ENCODE data around the gene SOX6.

SOX6 gene

GRCh38 chr11:16182553-16182952 is 173.8 kb downstream of the SOX6 start:
- TF ChIP-seq REST (IDR thresholded peaks at IDR 0.05; ENCODE audit: insufficient read depth in 1 of 2, low read depth in 2 of 2, low read length in 2 of 2), result no peak
- no peak for TF ChIP-seq TAF1 (IDR thresholded peaks at IDR 0.05; ENCODE audit: borderline replicate concordance, insufficient read depth, low read length)
- TF ChIP-seq FOXP2 (optimal IDR thresholded peaks at IDR 0.05; ENCODE audit: borderline replicate concordance, extremely low read depth, extremely low read length, insufficient read depth), result no peak
- TF ChIP-seq SIN3A (IDR thresholded peaks at IDR 0.05; ENCODE audit: borderline replicate concordance, insufficient read depth, low read length), result no peak

DNA sequence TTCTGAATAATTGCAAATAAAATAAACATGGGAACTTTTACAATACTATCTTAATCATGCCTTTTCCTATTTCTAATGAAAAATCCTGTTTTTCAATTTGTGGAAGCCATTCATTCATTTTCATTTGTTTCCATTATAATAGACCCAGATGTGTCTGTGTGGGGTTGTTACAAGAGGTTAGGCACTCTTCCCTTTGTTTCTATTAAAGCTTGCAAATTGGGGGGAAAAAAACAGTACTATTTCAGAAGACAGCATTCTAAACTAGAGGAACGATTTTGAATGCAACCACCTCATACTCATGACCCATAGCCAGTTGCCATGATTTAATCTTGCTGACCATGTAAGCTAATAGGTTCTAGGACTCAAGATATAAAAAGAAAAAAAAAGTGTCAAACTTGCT is 175.5 kb downstream of the SOX6 start:
- no peak for TF ChIP-seq TAF1 (IDR thresholded peaks at IDR 0.05; ENCODE audit: borderline replicate concordance, insufficient read depth, low read length)
- TF ChIP-seq SIN3A (IDR thresholded peaks at IDR 0.05; ENCODE audit: borderline replicate concordance, insufficient read depth, low read length), result no peak
- TF ChIP-seq POLR2AphosphoS5 (IDR thresholded peaks at IDR 0.05; ENCODE audit: low read depth, low read length), result no peak
- TF ChIP-seq REST (IDR thresholded peaks at IDR 0.05; ENCODE audit: insufficient read depth in 1 of 2, low read depth in 2 of 2, low read length in 2 of 2), result no peak
- no peak for TF ChIP-seq FOXP2 (optimal IDR thresholded peaks at IDR 0.05; ENCODE audit: borderline replicate concordance, extremely low read depth, extremely low read length, insufficient read depth)

GRCh38 chr11:16179676-16180075 is 176.7 kb downstream of the SOX6 start:
- TF ChIP-seq POLR2AphosphoS5 (IDR thresholded peaks at IDR 0.05; ENCODE audit: low read depth, low read length), result no peak
- no peak for TF ChIP-seq FOXP2 (optimal IDR thresholded peaks at IDR 0.05; ENCODE audit: borderline replicate concordance, extremely low read depth, extremely low read length, insufficient read depth)
- no peak for TF ChIP-seq REST (IDR thresholded peaks at IDR 0.05; ENCODE audit: insufficient read depth in 1 of 2, low read depth in 2 of 2, low read length in 2 of 2)
- TF ChIP-seq TAF1 (IDR thresholded peaks at IDR 0.05; ENCODE audit: borderline replicate concordance, insufficient read depth, low read length), result no peak
- TF ChIP-seq SIN3A (IDR thresholded peaks at IDR 0.05; ENCODE audit: borderline replicate concordance, insufficient read depth, low read length), result no peak

- no peak for TF ChIP-seq POLR2AphosphoS5 (IDR thresholded peaks at IDR 0.05; ENCODE audit: low read depth, low read length)
- no peak for TF ChIP-seq REST (IDR thresholded peaks at IDR 0.05; ENCODE audit: insufficient read depth in 1 of 2, low read depth in 2 of 2, low read length in 2 of 2)
Observed at GRCh38 chr11:16178273-16178672, 178.1 kb downstream of the SOX6 start.

DNA sequence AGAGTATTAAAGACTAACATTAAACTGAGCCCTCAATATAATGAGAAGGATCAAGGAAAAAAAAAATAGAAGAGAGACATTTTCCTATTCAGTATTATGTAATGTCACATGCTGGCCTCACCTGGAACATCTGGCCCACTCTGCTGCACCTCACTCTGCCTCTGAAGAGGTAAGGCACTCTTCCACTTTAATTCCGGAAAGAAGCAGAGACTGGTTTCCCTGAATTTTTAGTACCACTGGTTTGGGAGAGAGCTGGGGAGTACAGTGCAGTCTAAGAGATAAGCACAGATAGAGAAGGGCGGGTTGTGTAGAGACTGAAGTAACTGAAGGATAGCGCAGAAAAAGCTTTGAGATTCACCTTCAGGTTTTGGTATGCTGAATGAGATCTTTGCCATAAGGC is 178.7 kb downstream of the SOX6 start:
- TF ChIP-seq REST (IDR thresholded peaks at IDR 0.05; ENCODE audit: insufficient read depth in 1 of 2, low read depth in 2 of 2, low read length in 2 of 2), result no peak
- TF ChIP-seq POLR2AphosphoS5 (IDR thresholded peaks at IDR 0.05; ENCODE audit: low read depth, low read length), result no peak
- no peak for TF ChIP-seq TAF1 (IDR thresholded peaks at IDR 0.05; ENCODE audit: borderline replicate concordance, insufficient read depth, low read length)
- no peak for TF ChIP-seq FOXP2 (optimal IDR thresholded peaks at IDR 0.05; ENCODE audit: borderline replicate concordance, extremely low read depth, extremely low read length, insufficient read depth)
- no peak for TF ChIP-seq SIN3A (IDR thresholded peaks at IDR 0.05; ENCODE audit: borderline replicate concordance, insufficient read depth, low read length)
